GM18951 (cell line): Measurements from ENCODE around the gene RPL28.

ENCODE experiments used
- POLR2A ChIP-seq: IDR thresholded peaks from 4 replicates; pipeline ENCODE4 v1.6.1; 2011; ENCODE audit warnings: mild to moderate bottlenecking; ENCODE audit not compliant: insufficient read length, insufficient read depth; ENCODE audit errors: extremely low read depth
- in situ Hi-C: fragments of 300-500 bp; cut with MboI; formaldehyde crosslinking; loops from one replicate; pipeline ENCODE4 v1.12.0; 2022; ENCODE audit warnings: low sequenced_read_pairs, mixed read lengths, inconsistent platforms; ENCODE audit not compliant: unreplicated experiment

Gene RPL28

GRCh38 chr19:55385724-55386492 lies at the start of gene RPL28:
TSS of gene RPL28 (plus strand) at chr19:55385932. CDS start at chr19:55386358, 426 bp downstream.
- peak; percentile 100 for TF ChIP-seq POLR2A
- in situ Hi-C loops = no loop called here

- in situ Hi-C loops = no loop called here
- TF ChIP-seq POLR2A = no peak
Measured at GRCh38 chr19:55336101-55336500, 49.6 kb upstream of the RPL28 start.

- no peak for TF ChIP-seq POLR2A
- in situ Hi-C loops = no loop called here
Measured at GRCh38 chr19:55339105-55339888, 46.4 kb upstream of the RPL28 start, which contains the start of gene KMT5C. TSS of gene KMT5C (plus strand) at chr19:55339876. CDS start at chr19:55341937, 2,061 bp downstream.

GRCh38 chr19:55339889-55340783 lies 45.6 kb upstream of the RPL28 start:
- peak; percentile 72 for TF ChIP-seq POLR2A
- in situ Hi-C loops = no loop called here

- TF ChIP-seq POLR2A = no peak
- in situ Hi-C loops = no loop called here
Measured at GRCh38 chr19:55340784-55341147, 45.0 kb upstream of the RPL28 start.

GRCh38 chr19:55341171-55341588 lies 44.6 kb upstream of the RPL28 start:
- in situ Hi-C loops = no loop called here
- TF ChIP-seq POLR2A = no peak

GRCh38 chr19:55341595-55342531 lies 43.9 kb upstream of the RPL28 start:
- TF ChIP-seq POLR2A = no peak
- in situ Hi-C loops = no loop called here

GRCh38 chr19:55344444-55344843 lies 41.3 kb upstream of the RPL28 start:
- TF ChIP-seq POLR2A = no peak
- in situ Hi-C loops = no loop called here

GRCh38 chr19:55345101-55345817 lies 40.5 kb upstream of the RPL28 start:
- in situ Hi-C loops = no loop called here
- TF ChIP-seq POLR2A = no peak

- in situ Hi-C loops = no loop called here
- TF ChIP-seq POLR2A = no peak
Measured at GRCh38 chr19:55345818-55346724, 39.7 kb upstream of the RPL28 start.

- in situ Hi-C loops = no loop called here
Measured at GRCh38 chr19:55346725-55347441, 38.8 kb upstream of the RPL28 start.

More at GRCh38 chr19:55346725-55347441, 38.8 kb upstream of the RPL28 start:
- TF ChIP-seq POLR2A = no peak
